HL-60 (cell line): ENCODE data around the gene NME7.
"Not testable (repeated sequence)": the region's sequence is repeated elsewhere in the genome, so short reads cannot be mapped to it uniquely, and the experiment has no call there.

ENCODE experiments used
- DNase-seq, 2 experiments: peaks; one replicate each; pipeline ENCODE4 v3.0.0-alpha.2; 2010 to 2020; ENCODE audit warnings: low read depth in 1 of 2, low spot score in 1 of 2
- H3K27ac ChIP-seq: fragments of 250-450 bp; sonication (Bioruptor Pico); replicated peaks from 2 replicates; pipeline ENCODE4 v1.5.1; 2020; ENCODE audit warnings: mild to moderate bottlenecking, moderate library complexity
- H3K27me3 ChIP-seq: fragments of 250-450 bp; sonication (Bioruptor Pico); 2 replicates; pipeline ENCODE4 v1.5.1; 2021; ENCODE audit warnings: mild to moderate bottlenecking, moderate library complexity; ENCODE audit not compliant: insufficient read depth, poor library complexity, severe bottlenecking
- H3K4me3 ChIP-seq: replicated peaks from 2 replicates; pipeline ENCODE4 v1.5.1; 2011; ENCODE audit warnings: mild to moderate bottlenecking, control low read depth, low read length; ENCODE audit not compliant: insufficient read depth
- GABPA ChIP-seq: IDR thresholded peaks from 2 replicates; pipeline ENCODE4 v1.6.1; 2012; ENCODE audit warnings: low read depth
- POLR2AphosphoS5 ChIP-seq: IDR thresholded peaks from 2 replicates; pipeline ENCODE4 v1.6.1; 2012; ENCODE audit warnings: low read depth
- SPI1 ChIP-seq: IDR thresholded peaks from 2 replicates; pipeline ENCODE4 v1.6.1; 2012; ENCODE audit warnings: low read depth, mild to moderate bottlenecking, borderline replicate concordance
- TF ChIP-seq, protein P1 (sequence below): IDR thresholded peaks from one replicate; pipeline ENCODE4 v1.5.1; 2011; ENCODE audit warnings: low read length, control low read depth, inconsistent platforms; ENCODE audit not compliant: insufficient read depth
- TF ChIP-seq, protein P2 (sequence below): IDR thresholded peaks from 2 replicates; pipeline ENCODE4 v1.6.1; 2012; ENCODE audit warnings: low read depth; ENCODE audit not compliant: insufficient replicate concordance

NME7 gene

DNA sequence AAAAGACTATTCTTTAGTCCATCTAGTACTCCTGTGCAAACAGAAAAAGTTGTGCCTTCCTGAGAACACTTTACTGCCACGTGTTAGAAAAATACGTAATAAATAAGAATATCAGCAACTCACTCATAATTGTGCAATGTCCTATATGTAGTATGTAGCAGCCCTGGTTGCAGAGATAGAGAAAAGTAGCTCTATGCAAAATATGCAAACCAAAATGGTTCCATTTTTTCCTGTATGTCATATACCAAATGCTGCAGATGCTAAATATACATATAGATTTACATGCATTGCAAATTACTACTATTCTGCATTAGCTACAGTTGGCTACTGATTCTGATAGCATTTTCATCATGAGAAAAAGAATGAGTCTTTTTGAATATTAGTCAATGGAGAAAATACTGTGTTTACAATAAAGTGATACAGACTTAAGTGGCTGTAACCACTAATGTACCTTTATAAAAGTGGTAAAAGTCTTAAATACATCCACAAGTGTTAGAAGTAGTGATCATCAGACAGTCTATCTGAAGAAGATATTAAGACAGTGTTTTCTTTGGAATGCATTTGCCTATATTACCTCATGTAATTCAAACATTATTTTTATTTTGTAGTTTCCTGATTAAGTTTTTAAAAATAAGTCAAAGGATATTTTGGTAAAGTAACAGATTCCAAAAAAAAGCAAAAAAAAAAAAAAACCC is 19.8 kb downstream of the NME7 start:
- H3K4me3 ChIP-seq = no peak overlapping the region
- no peak overlapping the region for H3K27ac ChIP-seq
- no peaks in the 10 kb centered on the region for H3K27me3 ChIP-seq
- TF ChIP-seq SPI1 (no peak), GABPA (no peak), POLR2AphosphoS5 (no peak)
- TF ChIP-seq, protein P1, sequence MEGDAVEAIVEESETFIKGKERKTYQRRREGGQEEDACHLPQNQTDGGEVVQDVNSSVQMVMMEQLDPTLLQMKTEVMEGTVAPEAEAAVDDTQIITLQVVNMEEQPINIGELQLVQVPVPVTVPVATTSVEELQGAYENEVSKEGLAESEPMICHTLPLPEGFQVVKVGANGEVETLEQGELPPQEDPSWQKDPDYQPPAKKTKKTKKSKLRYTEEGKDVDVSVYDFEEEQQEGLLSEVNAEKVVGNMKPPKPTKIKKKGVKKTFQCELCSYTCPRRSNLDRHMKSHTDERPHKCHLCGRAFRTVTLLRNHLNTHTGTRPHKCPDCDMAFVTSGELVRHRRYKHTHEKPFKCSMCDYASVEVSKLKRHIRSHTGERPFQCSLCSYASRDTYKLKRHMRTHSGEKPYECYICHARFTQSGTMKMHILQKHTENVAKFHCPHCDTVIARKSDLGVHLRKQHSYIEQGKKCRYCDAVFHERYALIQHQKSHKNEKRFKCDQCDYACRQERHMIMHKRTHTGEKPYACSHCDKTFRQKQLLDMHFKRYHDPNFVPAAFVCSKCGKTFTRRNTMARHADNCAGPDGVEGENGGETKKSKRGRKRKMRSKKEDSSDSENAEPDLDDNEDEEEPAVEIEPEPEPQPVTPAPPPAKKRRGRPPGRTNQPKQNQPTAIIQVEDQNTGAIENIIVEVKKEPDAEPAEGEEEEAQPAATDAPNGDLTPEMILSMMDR = no peak
- TF ChIP-seq, protein P2, sequence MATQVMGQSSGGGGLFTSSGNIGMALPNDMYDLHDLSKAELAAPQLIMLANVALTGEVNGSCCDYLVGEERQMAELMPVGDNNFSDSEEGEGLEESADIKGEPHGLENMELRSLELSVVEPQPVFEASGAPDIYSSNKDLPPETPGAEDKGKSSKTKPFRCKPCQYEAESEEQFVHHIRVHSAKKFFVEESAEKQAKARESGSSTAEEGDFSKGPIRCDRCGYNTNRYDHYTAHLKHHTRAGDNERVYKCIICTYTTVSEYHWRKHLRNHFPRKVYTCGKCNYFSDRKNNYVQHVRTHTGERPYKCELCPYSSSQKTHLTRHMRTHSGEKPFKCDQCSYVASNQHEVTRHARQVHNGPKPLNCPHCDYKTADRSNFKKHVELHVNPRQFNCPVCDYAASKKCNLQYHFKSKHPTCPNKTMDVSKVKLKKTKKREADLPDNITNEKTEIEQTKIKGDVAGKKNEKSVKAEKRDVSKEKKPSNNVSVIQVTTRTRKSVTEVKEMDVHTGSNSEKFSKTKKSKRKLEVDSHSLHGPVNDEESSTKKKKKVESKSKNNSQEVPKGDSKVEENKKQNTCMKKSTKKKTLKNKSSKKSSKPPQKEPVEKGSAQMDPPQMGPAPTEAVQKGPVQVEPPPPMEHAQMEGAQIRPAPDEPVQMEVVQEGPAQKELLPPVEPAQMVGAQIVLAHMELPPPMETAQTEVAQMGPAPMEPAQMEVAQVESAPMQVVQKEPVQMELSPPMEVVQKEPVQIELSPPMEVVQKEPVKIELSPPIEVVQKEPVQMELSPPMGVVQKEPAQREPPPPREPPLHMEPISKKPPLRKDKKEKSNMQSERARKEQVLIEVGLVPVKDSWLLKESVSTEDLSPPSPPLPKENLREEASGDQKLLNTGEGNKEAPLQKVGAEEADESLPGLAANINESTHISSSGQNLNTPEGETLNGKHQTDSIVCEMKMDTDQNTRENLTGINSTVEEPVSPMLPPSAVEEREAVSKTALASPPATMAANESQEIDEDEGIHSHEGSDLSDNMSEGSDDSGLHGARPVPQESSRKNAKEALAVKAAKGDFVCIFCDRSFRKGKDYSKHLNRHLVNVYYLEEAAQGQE = no peak
- no peak for DNase-seq

DNA sequence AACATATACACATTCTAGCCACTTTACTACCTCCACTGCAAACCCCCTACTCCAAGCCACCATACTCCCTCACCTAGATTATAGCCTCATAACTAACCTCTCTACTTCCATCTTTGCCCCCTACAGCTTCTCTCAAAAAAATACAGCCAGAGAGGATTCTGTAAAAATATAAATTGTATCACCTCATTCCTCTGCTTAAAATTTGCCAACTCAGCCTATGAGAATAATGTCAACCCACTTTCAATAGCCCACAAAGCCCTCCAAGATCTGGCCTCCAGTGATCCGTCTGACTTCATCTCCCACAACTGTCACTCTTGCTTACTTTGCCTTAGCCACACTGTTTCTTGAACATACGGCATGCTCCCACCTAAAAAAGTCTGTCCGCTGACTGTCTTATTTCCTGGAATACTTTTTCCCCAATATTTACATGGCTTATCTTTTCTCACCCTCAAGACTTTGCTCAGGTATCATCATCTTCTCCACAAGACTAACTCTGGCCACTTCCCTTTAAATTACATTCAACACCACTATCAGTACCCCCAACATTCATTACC is 21.5 kb downstream of the NME7 start:
- Histone ChIP-seq H3K27ac (no peak overlapping the region), H3K4me3 (no peak overlapping the region), H3K27me3 (no peaks in the 10 kb centered on the region)
- no peak for DNase-seq
- TF ChIP-seq SPI1 = no peak
- no peak for TF ChIP-seq POLR2AphosphoS5
- TF ChIP-seq, protein P1 = no peak
- TF ChIP-seq GABPA = no peak
- TF ChIP-seq, protein P2 = no peak

DNA sequence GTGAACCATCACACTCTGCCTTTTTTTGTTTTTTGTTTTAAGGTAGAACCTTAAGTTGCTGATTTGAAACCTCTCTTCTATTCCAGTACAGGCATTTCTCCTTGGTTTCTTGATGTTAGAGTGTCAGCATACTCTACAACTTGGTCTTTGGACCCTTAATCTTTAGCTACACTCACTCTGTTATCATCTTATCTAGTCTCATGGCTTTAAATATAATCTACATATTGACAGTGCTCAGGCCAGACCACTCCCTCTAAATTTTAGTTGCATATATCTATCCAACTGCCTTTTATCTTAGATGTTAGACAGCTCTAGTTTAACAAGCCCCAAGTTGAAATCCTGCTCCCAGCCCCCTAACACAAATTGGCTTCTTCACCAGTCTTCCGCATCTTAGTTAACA is 22.1 kb downstream of the NME7 start:
- Histone ChIP-seq H3K27me3 (no peaks in the 10 kb centered on the region), H3K27ac (no peak overlapping the region), H3K4me3 (no peak overlapping the region)
- DNase-seq = no peak
- TF ChIP-seq, protein P1 = no peak
- no peak for TF ChIP-seq POLR2AphosphoS5
- no peak for TF ChIP-seq SPI1
- TF ChIP-seq GABPA = no peak
- TF ChIP-seq, protein P2 = no peak

DNA sequence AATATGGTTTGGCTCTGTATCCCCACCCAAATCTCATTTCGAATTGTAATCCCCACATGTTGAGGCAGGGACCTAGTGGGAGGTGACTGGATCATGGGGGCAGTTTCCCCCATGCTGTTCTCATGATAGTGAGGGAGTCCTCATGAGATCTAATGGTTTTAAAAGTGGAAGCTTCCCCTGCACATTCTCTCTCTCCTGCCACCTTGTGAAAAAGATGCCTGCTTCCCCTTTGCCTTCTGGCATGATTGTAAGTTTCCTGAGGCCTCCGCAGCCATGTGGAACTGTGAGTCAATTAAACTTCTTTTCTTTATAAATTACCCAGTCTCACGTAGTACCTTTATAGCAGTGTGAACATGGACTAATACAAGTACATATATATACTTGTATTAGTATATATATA is 25.5 kb downstream of the NME7 start:
- not testable (repeated sequence) for H3K27me3 ChIP-seq, H3K27ac ChIP-seq, H3K4me3 ChIP-seq, DNase-seq
